Transverse colon (tissue), 4 donors: ENCODE data around the gene GRIA4.

Experiments
- CTCF ChIP-seq, 5 experiments: fragments of 200-600 bp in 3 of 5; fragments of 450-650 bp in 2 of 5; sonication (generic) in 3 of 5; IDR thresholded peaks; 1 replicate in 2 of 5; 2 replicates in 3 of 5; pipeline ENCODE4 v1.5.1; 2016 to 2017; ENCODE audit warnings: antibody characterized with exemption in 5 of 5, inconsistent platforms in 3 of 5, mild to moderate bottlenecking in 2 of 5, moderate library complexity in 1 of 5
- EP300 ChIP-seq: sonication (generic); formaldehyde crosslinking; IDR thresholded peaks from one replicate; pipeline ENCODE4 v1.6.1; 2017; ENCODE audit warnings: antibody characterized with exemption, low read depth
- POLR2AphosphoS5 ChIP-seq, 3 donors: sonication (generic); formaldehyde crosslinking; IDR thresholded peaks; one replicate each; pipeline ENCODE4 v1.6.1; 2016; ENCODE audit warnings: antibody characterized with exemption in 3 of 3

DNA sequence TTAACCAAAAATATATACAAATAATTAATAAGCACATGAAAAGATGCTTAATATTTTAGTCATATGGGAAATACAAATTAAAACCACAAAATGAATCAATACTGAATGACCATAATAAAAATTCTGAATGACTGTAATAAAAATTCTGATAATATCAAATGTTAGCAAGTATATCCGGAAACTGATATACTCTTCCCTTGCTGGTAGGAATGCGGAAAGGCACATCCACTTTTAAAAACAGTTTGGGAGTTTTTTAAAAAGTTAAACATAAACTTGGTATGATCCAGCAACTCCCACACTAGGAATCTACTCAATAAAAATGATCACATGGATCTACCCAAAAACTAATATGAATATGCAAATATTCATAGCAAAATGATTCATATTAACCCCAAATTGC, 30.8 kb upstream of the GRIA4 start:
- TF ChIP-seq CTCF (IDR thresholded peaks at IDR 0.05) (no peak), POLR2AphosphoS5 (IDR thresholded peaks at IDR 0.05) (no peak), EP300 (no peak)
